Breast epithelium (tissue), 4 donors: Measurements from ENCODE around the gene FAM168A. TPM values are rescaled to one million over a fixed set of nuclear protein-coding genes. Genes with fewer than 3 reads are reported as not detected.

Experiments
- DNase-seq, 2 donors: peaks; one replicate each; pipeline ENCODE4 v3.0.0-alpha.2; 2019; ENCODE audit warnings: low spot score in 2 of 2
- H3K27ac ChIP-seq, 2 donors: fragments of 200-600 bp; sonication (generic) in 1 of 2; one replicate each; pipeline ENCODE4 v1.5.1; 2016 to 2019; ENCODE audit warnings: mild to moderate bottlenecking in 1 of 2
- H3K27me3 ChIP-seq, 2 donors: fragments of 200-600 bp; sonication (generic) in 1 of 2; one replicate each; pipeline versions ENCODE4 v1.5.1 to v1.6.0; 2017 to 2019; ENCODE audit warnings: control low read depth in 1 of 2, mild to moderate bottlenecking in 1 of 2
- H3K36me3 ChIP-seq: fragments of 200-600 bp; one replicate; pipeline ENCODE4 v1.5.1; 2019
- H3K4me1 ChIP-seq, 2 donors: fragments of 200-600 bp; sonication (generic); one replicate each; pipeline ENCODE4 v1.5.1; 2016 to 2019; ENCODE audit warnings: control low read depth in 1 of 2
- H3K4me3 ChIP-seq, 3 donors: fragments of 200-600 bp; sonication (generic); 1 replicate in 2 of 3; 2 replicates in 1 of 3; pipeline ENCODE4 v1.5.1; 2016 to 2019; ENCODE audit warnings: mild to moderate bottlenecking in 3 of 3, moderate library complexity in 2 of 3
- H3K9me3 ChIP-seq, 2 donors: fragments of 200-600 bp; sonication (generic) in 1 of 2; one replicate each; pipeline ENCODE4 v1.5.1; 2016 to 2019; ENCODE audit warnings: control low read depth in 1 of 2
- POLR2A ChIP-seq: fragments of 450-650 bp; IDR thresholded peaks from one replicate; pipeline ENCODE4 v1.6.1; 2016; ENCODE audit warnings: antibody characterized with exemption, mild to moderate bottlenecking, moderate library complexity
- POLR2AphosphoS5 ChIP-seq, 3 donors: sonication (generic); formaldehyde crosslinking; IDR thresholded peaks; one replicate each; pipeline ENCODE4 v1.6.1; 2017; ENCODE audit warnings: antibody characterized with exemption in 3 of 3
- intact Hi-C: fragments of 100-400 bp; cut with DNase I; formaldehyde crosslinking; loops from one replicate; pipeline ENCODE4 v1.15.1; 2023; ENCODE audit warnings: low total_unique reads
- total RNA-seq, 3 donors: library from RNA; depleted of rRNA; stranded (reverse); fragments of >200 nt; gene quantifications; one replicate each; pipeline ENCODE4 v1.1.0, GENCODE V29; 2016
- TF ChIP-seq, protein P1 (sequence below), 3 donors: fragments of 450-650 bp; IDR thresholded peaks; one replicate each; pipeline ENCODE4 v1.5.1; 2016 to 2017; ENCODE audit warnings: antibody characterized with exemption in 3 of 3, mild to moderate bottlenecking in 3 of 3, moderate library complexity in 3 of 3

Gene FAM168A
- total RNA-seq, 3 donors from 2014 or later: 26.5 to 41.9 (median 28.8) TPM

DNA sequence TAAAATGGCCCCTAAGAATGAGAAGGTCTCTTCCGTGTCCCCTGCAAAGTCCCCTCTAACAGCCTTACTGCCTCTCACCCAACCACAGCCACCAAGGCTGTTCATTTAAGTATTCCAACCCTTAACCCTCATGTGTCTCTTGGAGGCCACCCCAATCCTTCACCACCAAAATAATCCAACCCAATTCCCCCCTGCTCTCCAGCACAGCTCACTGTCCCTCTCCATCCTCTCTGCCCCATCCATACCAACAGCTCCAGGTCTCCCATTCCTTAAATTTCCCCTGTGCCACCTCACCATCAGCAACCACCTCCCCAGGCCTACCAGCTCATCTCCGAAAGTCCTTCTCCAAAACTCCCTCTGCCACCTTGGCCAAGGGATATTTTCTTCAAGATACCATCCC, 1.4 kb downstream of the FAM168A start:
- peak overlapping the region in 2 of 3 donors; percentile 77 to 82 for H3K4me3 ChIP-seq
- intact Hi-C loops: no loop called here
- TF ChIP-seq, protein P1, sequence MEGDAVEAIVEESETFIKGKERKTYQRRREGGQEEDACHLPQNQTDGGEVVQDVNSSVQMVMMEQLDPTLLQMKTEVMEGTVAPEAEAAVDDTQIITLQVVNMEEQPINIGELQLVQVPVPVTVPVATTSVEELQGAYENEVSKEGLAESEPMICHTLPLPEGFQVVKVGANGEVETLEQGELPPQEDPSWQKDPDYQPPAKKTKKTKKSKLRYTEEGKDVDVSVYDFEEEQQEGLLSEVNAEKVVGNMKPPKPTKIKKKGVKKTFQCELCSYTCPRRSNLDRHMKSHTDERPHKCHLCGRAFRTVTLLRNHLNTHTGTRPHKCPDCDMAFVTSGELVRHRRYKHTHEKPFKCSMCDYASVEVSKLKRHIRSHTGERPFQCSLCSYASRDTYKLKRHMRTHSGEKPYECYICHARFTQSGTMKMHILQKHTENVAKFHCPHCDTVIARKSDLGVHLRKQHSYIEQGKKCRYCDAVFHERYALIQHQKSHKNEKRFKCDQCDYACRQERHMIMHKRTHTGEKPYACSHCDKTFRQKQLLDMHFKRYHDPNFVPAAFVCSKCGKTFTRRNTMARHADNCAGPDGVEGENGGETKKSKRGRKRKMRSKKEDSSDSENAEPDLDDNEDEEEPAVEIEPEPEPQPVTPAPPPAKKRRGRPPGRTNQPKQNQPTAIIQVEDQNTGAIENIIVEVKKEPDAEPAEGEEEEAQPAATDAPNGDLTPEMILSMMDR (IDR thresholded peaks at IDR 0.05): no peak
- TF ChIP-seq POLR2A: no peak
- no peak for TF ChIP-seq POLR2AphosphoS5 (IDR thresholded peaks at IDR 0.05)
- no peak overlapping the region for H3K27ac ChIP-seq
- H3K9me3 ChIP-seq: no peaks in the 10 kb centered on the region
- DNase-seq: no peak
- H3K4me1 ChIP-seq: no peaks in the 10 kb centered on the region
- H3K36me3 ChIP-seq: no peaks in the 10 kb centered on the region
- no peaks in the 10 kb centered on the region for H3K27me3 ChIP-seq

DNA sequence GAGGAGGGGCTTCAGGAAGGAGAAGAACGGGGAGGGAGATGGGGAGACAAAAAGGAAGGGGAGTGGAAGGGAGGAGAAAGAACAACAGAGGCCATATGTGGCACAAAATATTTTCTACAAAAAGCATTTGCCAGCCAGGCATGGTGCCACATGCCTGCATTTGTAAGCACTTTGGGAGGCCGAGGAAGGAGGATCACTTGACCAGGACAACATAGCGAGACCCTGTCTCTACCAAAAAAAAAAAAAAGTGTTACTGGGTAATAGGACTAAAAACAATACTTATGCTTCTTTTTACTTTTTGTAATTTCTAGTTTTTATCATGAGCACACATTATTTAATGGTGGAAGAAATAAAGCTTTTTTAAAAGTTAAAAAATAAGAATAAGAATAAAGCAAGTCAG, 5.3 kb downstream of the FAM168A start:
- no peaks in the 10 kb centered on the region for H3K9me3 ChIP-seq
- intact Hi-C loops: no loop called here
- no peak for DNase-seq

DNA sequence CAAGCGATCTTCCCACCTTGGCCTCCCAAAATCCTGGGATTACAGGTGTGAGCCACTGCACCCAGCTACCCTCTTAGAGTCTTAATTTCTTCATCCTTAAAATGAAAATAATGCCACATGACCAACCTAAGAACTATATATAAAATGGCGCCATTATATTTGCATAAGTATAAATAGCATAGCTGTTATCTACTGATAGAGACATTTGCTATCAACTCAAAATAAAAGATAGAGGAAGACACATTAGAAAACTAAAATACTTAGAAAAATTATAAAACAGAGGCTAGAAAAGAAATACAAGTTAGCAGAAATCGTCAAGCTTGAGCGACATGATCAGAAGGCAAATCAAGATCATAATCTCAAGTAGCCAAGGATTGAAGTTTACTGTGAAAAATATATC, 6.2 kb downstream of the FAM168A start:
- Histone ChIP-seq H3K36me3 (no peaks in the 10 kb centered on the region), H3K9me3 (no peaks in the 10 kb centered on the region), H3K27ac (no peak overlapping the region), H3K4me1 (no peaks in the 10 kb centered on the region), H3K4me3 (no peak overlapping the region), H3K27me3 (no peaks in the 10 kb centered on the region)
- TF ChIP-seq POLR2A: no peak
- TF ChIP-seq POLR2AphosphoS5 (IDR thresholded peaks at IDR 0.05): no peak
- TF ChIP-seq, protein P1 (IDR thresholded peaks at IDR 0.05): no peak
- intact Hi-C loops: no loop called here
- DNase-seq: no peak

More for the DNA sequence above, 5.3 kb downstream of the FAM168A start:
- no peaks in the 10 kb centered on the region for H3K27me3 ChIP-seq
- no peak overlapping the region for H3K27ac ChIP-seq
- no peaks in the 10 kb centered on the region for H3K36me3 ChIP-seq
- no peaks in the 10 kb centered on the region for H3K4me1 ChIP-seq
- no peak overlapping the region for H3K4me3 ChIP-seq
- TF ChIP-seq POLR2AphosphoS5 (IDR thresholded peaks at IDR 0.05): no peak
- no peak for TF ChIP-seq POLR2A
- TF ChIP-seq, protein P1 (IDR thresholded peaks at IDR 0.05): no peak

DNA sequence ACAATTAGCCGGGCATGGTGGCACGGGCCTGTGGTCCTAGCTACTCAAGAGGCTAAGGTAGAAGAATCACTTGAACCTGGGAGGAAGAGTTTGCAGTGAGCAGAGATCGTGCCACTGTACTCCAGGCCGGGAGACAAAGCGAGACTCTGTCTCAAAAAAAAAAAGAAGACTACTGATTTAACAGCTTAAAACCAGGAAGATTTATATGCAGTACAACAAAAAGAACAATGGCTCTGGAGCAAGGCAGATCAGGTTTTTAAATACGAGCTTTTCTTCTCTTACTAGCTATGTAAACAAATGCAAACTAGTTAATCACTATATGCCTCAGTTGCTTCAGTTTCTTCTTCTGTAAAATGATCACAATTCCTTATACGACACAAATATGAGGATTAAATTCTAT, 6.9 kb downstream of the FAM168A start:
- H3K4me1 ChIP-seq: no peaks in the 10 kb centered on the region
- no peak overlapping the region for H3K4me3 ChIP-seq
- TF ChIP-seq POLR2AphosphoS5 (IDR thresholded peaks at IDR 0.05) (no peak), POLR2A (no peak)
- TF ChIP-seq, protein P1 (IDR thresholded peaks at IDR 0.05): no peak
- H3K9me3 ChIP-seq: no peaks in the 10 kb centered on the region
- no peaks in the 10 kb centered on the region for H3K27me3 ChIP-seq
- no peaks in the 10 kb centered on the region for H3K36me3 ChIP-seq
- DNase-seq: no peak
- intact Hi-C loops: no loop called here
- H3K27ac ChIP-seq: peak overlapping the region in 1 of 2 donors; percentile 24

DNA sequence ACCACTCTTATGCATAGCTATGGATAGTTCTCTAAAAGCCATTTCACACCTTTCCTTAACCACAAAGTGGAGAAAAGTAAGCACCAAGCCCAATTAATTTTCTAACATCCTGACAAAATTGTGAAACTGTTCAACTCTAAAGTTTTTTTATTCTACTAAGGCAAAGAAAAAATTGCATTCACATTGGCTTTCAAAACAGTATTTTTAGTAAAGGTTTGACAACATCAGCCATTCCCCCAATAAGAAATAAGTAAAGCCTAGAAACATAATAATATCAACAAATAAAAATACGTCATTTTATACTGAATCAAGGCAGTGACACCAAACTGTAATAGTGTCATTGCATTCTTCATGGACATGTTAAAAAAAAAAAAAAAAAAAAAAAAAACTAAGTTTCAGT, 11.1 kb downstream of the FAM168A start:
- no peak for TF ChIP-seq POLR2AphosphoS5 (IDR thresholded peaks at IDR 0.05)
- Histone ChIP-seq H3K27me3 (no peaks in the 10 kb centered on the region), H3K4me1 (no peaks in the 10 kb centered on the region), H3K4me3 (no peak overlapping the region), H3K9me3 (no peaks in the 10 kb centered on the region), H3K36me3 (no peaks in the 10 kb centered on the region), H3K27ac (no peak overlapping the region)
- DNase-seq: no peak
- intact Hi-C loops: no loop called here
